Activated T-cell treated with anti-CD3 and anti-CD28 coated beads, Interleukin-2, amount 50 U/mL, for 72 hours (primary cell): ENCODE data around the gene POLR1F. TPM values are rescaled to one million over a fixed set of nuclear protein-coding genes. Genes with fewer than 3 reads are reported as not detected.

Experiments
- ATAC-seq, 2 donors: fragments of 150-1000 bp; cut with Tn5 transposase; replicated peaks in 1 of 2; 2 replicates each; pipeline ENCODE4 v1.10.0; 2021; ENCODE audit warnings: moderate library complexity in 2 of 2, mild to moderate bottlenecking in 1 of 2
- DNase-seq, 2 donors: peaks; one replicate each; pipeline ENCODE4 v3.0.0; 2021 to 2022; ENCODE audit warnings: mixed read lengths in 1 of 2
- H3K27ac Mint-ChIP-seq: one replicate; pipeline ENCODE4 v1.8.0; 2022; ENCODE audit warnings: mild to moderate bottlenecking, moderate library complexity, mixed read lengths
- H3K27me3 Mint-ChIP-seq: one replicate; pipeline ENCODE4 v1.8.0; 2022; ENCODE audit warnings: low read depth, mixed read lengths
- H3K36me3 Mint-ChIP-seq, 2 donors: one replicate each; pipeline ENCODE4 v1.8.0; 2022; ENCODE audit warnings: mixed read lengths in 2 of 2, mild to moderate bottlenecking in 1 of 2; ENCODE audit not compliant: insufficient read depth in 2 of 2
- H3K4me1 Mint-ChIP-seq: one replicate; pipeline ENCODE4 v1.8.0; 2022; ENCODE audit warnings: low read depth, mixed read lengths
- H3K4me3 Mint-ChIP-seq, 2 donors: one replicate each; pipeline ENCODE4 v1.8.0; 2022; ENCODE audit warnings: mild to moderate bottlenecking in 2 of 2, mixed read lengths in 2 of 2, moderate library complexity in 2 of 2
- H3K9me3 Mint-ChIP-seq, 2 donors: one replicate each; pipeline ENCODE4 v1.8.0; 2022; ENCODE audit warnings: mixed read lengths in 2 of 2
- total RNA-seq, 2 donors: library from RNA; stranded (reverse); gene quantifications; one replicate each; pipeline ENCODE4 v1.2.3, GENCODE V29; 2022

The POLR1F gene, protein sequence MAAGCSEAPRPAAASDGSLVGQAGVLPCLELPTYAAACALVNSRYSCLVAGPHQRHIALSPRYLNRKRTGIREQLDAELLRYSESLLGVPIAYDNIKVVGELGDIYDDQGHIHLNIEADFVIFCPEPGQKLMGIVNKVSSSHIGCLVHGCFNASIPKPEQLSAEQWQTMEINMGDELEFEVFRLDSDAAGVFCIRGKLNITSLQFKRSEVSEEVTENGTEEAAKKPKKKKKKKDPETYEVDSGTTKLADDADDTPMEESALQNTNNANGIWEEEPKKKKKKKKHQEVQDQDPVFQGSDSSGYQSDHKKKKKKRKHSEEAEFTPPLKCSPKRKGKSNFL
- total RNA-seq = 10 to 100 TPM; 15.6 to 22.0 TPM

DNA sequence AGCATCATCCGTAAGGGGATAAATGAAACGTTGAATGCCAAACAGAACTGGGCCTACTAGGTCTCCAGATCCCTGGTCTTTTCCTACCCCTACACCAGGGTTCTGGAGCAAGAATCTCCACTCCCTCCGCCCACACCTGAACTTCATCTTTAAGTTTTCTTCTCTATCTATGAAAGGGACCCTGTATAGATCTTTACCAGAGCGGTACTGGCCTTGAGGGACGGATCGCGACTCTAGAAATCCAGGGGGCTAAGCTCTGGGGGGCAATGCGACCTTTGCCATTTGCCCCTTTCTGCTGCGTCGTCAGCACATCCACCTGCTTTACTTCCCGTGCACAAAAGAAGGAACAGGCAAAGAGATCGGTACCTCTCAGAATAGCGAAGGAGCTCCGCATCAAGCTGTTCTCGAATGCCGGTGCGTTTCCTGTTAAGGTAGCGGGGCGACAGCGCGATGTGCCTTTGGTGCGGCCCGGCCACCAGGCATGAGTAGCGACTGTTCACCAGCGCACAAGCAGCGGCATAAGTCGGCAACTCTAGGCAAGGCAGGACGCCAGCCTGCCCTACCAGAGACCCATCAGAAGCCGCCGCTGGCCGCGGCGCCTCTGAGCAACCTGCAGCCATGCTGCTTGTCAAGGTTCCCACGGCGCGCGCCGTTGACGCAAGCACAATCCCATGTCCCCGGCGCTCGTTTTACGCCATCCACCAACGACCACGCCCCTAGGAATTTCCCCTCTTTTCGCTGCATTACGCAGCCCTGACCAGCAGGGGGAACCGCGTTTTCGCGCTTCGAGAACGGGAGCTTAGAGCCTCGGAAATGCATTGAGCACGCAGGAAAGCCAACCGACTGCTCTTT is at the start of gene POLR1F:
TSS of gene POLR1F (minus strand) at position 641 of the 852 bp plus-strand sequence. CDS start at position 620, 21 bp downstream.
- peak within 1 kb of the TSS; percentile 95 for H3K27ac Mint-ChIP-seq

DNA sequence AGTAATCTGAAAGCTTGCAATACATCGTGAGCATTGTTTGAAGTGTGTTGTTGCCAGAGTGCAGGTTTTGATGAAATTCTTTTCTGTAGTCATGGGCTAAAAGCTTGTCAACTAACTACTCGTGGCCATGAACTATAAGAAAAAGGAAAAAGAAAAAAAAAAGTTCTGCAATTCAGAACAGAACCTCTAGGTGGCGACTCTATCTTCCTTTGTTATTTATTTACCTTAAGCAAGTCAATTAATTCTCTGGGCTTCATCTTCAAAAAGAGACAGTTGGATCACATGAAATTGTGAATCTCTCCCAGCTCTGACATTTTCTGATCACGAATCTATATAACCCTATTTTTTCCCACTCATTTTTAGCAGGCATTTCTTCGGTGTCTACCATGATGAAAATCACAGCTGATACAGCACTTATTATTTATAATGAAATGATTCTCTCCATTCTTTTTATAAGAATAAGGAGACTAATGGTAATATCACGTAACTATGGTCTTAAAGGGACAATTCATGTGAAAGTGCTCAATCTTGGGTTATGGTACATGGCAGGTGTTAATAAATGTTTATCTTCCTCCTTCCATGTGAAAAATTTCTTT is 45.8 kb upstream of the POLR1F start:
- H3K27ac Mint-ChIP-seq = no peak overlapping the region
- H3K36me3 Mint-ChIP-seq = no peaks in the 10 kb centered on the region
- H3K4me3 Mint-ChIP-seq = no peak overlapping the region
- no peaks in the 10 kb centered on the region for H3K4me1 Mint-ChIP-seq
- no peaks in the 10 kb centered on the region for H3K9me3 Mint-ChIP-seq
- H3K27me3 Mint-ChIP-seq = peaks cover 14% of the 10 kb centered on the region
- no peak for DNase-seq
- no peak for ATAC-seq

More for the DNA sequence above, at the start of gene POLR1F:
- DNase-seq = peak; percentile 91 to 95
- H3K4me3 Mint-ChIP-seq = peak within 1 kb of the TSS; percentile 97 to 99
- H3K36me3 Mint-ChIP-seq = peaks cover 0 to 2% of the 10 kb centered on the region in 2 donors
- no peaks in the 10 kb centered on the region for H3K27me3 Mint-ChIP-seq
- peaks cover 52% of the 10 kb centered on the region for H3K4me1 Mint-ChIP-seq
- no peaks in the 10 kb centered on the region for H3K9me3 Mint-ChIP-seq
- ATAC-seq = peak; percentile 97 to 98

DNA sequence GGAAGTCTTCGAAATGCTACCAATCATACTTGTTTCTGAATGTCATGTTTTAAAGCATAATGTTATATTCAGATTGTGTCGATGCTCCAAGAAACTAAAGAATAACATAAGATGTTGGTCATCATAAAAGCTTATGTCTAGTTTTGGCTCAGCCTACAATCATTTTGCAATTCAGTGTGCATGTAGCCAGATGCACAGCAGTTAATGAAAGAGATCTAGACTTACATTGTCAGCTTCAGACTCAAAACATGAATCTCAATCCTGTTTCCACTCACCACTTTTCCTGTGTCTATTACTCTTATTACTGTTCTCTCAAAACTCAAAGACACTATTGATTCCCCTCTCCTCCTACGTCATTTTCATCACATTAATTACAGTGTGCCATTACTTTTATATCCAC is 43.2 kb upstream of the POLR1F start:
- DNase-seq (no peak), ATAC-seq (peak in 1 of 2 donors; percentile 38)
- H3K4me1 Mint-ChIP-seq = no peaks in the 10 kb centered on the region
- H3K36me3 Mint-ChIP-seq = no peaks in the 10 kb centered on the region
- no peak overlapping the region for H3K27ac Mint-ChIP-seq
- no peak overlapping the region for H3K4me3 Mint-ChIP-seq
- H3K9me3 Mint-ChIP-seq = no peaks in the 10 kb centered on the region
- peaks cover 14% of the 10 kb centered on the region for H3K27me3 Mint-ChIP-seq

DNA sequence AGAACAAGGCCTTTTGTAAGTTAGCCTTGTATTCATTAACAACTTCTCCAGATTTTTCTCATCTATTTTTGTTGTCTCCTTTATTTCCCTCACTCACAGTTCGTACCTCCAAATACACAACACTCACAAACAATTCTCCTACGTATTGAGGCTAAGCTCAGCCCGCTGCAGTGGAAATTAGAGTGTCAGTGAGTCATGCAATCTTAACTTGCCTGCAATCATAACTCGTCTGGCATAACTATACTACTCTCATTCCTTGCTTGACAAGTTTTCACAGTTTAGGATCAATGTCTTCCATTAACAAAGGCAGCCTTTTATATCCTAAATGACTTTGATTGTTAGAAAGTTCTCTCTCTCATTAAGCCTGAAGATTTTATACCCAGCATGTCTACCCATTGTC is 40.8 kb upstream of the POLR1F start:
- peaks cover 9% of the 10 kb centered on the region for H3K27me3 Mint-ChIP-seq
- no peak overlapping the region for H3K27ac Mint-ChIP-seq
- no peaks in the 10 kb centered on the region for H3K9me3 Mint-ChIP-seq
- no peak for DNase-seq
- no peak overlapping the region for H3K4me3 Mint-ChIP-seq
- ATAC-seq = no peak
- no peaks in the 10 kb centered on the region for H3K4me1 Mint-ChIP-seq
- no peaks in the 10 kb centered on the region for H3K36me3 Mint-ChIP-seq

DNA sequence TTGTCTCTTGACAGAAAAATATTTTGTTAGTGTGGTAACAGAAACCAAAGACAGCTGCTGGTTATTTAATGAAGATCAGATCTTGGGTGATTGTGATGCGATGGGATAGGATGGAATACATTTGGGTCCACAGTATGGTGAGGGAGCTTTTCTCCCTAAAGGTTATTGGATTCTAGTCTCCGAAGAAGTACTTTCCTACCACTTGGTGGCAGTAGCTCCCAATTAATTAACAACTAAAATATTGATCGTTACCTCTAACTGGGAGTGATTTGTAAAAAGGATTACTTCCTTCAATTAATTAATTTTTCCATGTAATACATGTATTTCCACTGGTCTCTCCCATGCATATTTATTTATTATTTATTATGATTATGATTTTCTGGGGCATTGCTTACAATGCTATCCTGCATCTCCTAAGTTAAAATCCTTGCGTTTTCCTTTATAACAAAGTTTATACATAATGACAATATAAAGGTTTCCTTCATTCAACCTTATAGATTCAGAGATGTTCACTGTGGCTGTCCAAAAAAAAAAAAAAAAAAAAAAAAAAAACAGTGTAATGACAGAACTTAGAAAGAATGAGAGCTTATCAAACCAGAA is 39.0 kb upstream of the POLR1F start:
- H3K4me1 Mint-ChIP-seq = no peaks in the 10 kb centered on the region
- no peak for DNase-seq
- H3K27me3 Mint-ChIP-seq = peaks cover 9% of the 10 kb centered on the region
- H3K9me3 Mint-ChIP-seq = no peaks in the 10 kb centered on the region
- no peaks in the 10 kb centered on the region for H3K36me3 Mint-ChIP-seq
- ATAC-seq = no peak
- no peak overlapping the region for H3K4me3 Mint-ChIP-seq
- H3K27ac Mint-ChIP-seq = no peak overlapping the region

DNA sequence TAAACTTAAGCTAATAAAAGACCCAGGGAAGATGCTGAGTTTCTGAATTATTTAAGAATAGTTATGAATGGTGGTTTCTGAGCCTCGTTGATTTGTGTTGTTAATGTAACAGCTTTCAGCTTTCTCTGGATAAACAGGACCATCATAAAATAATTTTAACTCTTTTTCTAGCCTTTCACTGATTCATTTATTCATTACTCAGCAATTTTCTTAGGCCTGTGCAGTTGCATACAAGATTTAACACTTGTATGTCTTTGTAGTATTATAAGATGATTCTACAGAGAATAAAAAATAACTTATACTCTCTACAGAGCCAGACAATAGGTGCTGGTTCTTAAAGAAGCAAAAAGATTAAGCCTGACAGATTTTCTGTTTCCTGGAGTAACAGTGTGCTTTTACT is 35.2 kb upstream of the POLR1F start:
- ATAC-seq = no peak
- H3K9me3 Mint-ChIP-seq = no peaks in the 10 kb centered on the region
- H3K36me3 Mint-ChIP-seq = no peaks in the 10 kb centered on the region
- H3K27me3 Mint-ChIP-seq = peaks cover 9% of the 10 kb centered on the region
- no peak for DNase-seq
- no peak overlapping the region for H3K27ac Mint-ChIP-seq
- H3K4me1 Mint-ChIP-seq = no peaks in the 10 kb centered on the region
- no peak overlapping the region for H3K4me3 Mint-ChIP-seq

DNA sequence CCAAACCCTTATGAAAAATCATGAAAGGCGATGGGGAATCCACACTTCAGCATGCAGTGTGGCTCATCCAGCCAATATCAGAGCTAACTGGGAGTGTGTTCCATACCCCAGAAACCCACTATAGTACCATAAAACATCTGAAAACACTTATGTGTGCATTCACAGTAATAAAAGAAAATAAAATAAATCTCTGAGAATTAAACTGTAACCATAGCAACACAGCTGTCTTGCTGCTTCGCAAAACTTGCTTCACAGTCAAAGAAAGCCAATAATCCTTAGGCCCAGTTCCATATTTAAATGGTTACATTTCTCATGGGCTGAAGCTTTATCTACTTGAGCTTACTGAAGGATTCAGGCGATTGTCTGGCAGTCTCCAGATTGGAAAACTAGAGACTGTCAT is 19.9 kb upstream of the POLR1F start:
- Mint-ChIP-seq H3K4me3 (no peak overlapping the region), H3K27me3 (peaks cover 26% of the 10 kb centered on the region), H3K36me3 (no peaks in the 10 kb centered on the region), H3K27ac (no peak overlapping the region), H3K4me1 (no peaks in the 10 kb centered on the region), H3K9me3 (no peaks in the 10 kb centered on the region)
- ATAC-seq (no peak), DNase-seq (no peak)

DNA sequence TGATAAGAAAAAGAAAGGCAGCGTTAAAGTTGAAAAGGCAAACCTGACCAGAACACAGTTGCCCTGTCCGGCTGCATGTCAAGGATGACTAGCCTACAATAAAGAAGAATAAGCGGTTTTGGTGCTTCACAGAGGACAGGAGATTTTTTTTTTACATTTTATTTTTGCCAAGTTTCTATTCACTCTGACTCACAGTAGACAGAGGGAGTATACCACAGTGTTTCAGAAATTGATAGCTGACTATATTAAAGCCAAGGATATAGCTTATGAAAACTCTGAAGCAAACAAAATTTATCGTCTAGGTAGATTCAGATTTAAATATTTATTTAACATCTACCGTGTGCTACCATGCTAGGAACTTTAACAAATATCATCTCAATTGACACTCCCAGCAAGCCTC is 16.9 kb upstream of the POLR1F start:
- Mint-ChIP-seq H3K4me3 (no peak overlapping the region), H3K4me1 (no peaks in the 10 kb centered on the region), H3K36me3 (no peaks in the 10 kb centered on the region), H3K9me3 (no peaks in the 10 kb centered on the region), H3K27me3 (peaks cover 19% of the 10 kb centered on the region), H3K27ac (no peak overlapping the region)
- ATAC-seq = no peak
- no peak for DNase-seq

DNA sequence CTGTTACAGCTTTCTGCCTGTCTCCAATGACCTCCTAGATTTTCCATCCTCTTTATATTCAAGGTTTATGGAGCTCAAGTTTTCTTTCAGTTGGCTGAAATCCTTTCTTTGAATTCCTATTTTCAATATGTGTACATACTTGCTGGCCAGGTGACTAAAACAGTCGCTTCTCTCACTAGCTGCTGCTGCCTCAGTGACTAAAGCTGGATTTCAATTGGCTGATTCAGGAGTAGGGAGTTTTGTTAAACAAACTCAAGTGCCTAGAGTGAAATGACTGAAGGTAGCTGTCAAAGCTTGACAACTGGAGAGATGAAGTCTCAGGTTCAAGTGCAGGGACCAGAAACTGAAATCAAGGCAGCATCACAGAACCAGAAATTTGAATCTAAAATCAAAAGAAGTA is 6.7 kb upstream of the POLR1F start:
- Mint-ChIP-seq H3K36me3 (no peaks in the 10 kb centered on the region), H3K27me3 (no peaks in the 10 kb centered on the region), H3K4me3 (no peak overlapping the region), H3K4me1 (peaks cover 3% of the 10 kb centered on the region), H3K9me3 (no peaks in the 10 kb centered on the region), H3K27ac (no peak overlapping the region)
- ATAC-seq = no peak
- no peak for DNase-seq

DNA sequence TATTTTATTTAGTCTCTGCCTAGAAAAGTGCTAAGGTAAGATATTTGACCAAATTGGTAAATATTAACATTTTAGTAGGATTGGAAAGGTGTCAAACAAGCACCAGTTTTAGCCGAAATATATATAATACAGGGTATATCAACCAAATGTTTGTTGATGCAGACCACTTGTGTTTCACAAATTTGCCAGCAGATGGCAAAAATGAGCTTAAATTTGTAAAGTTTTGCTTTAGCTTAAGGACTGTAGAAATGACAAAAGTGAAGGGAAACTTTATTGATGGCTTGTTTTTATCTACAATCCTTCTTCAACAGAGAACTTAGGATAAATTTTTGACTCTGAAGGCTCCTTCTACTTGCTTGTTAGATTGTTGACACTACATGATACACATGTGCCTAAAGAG is 4.8 kb upstream of the POLR1F start:
- Mint-ChIP-seq H3K36me3 (no peaks in the 10 kb centered on the region), H3K27ac (peak overlapping the region; percentile 75), H3K27me3 (no peaks in the 10 kb centered on the region), H3K4me3 (no peak overlapping the region), H3K9me3 (no peaks in the 10 kb centered on the region), H3K4me1 (peaks cover 17% of the 10 kb centered on the region)
- DNase-seq (peak; percentile 27 to 38), ATAC-seq (no peak)

DNA sequence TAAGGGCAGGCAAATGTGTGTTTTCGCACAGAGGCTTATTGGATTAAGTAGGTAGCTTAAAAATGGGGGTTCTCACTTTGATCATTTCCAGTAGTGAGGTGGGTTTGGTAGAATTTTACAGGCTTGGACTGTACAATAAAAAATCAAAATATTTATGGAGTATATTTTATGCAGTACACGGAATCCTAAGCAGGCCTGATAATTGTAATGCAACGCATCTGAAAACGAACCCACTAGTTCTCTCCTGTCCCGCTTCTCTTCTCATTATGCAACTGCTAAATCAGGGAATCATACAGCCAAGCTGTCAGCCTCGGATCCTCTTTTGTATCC is 377 bp upstream of the POLR1F start:
- DNase-seq (no peak), ATAC-seq (no peak)
- Mint-ChIP-seq H3K36me3 (no peaks in the 10 kb centered on the region), H3K27ac (peak overlapping the region; percentile 95), H3K4me1 (peaks cover 52% of the 10 kb centered on the region), H3K4me3 (peak overlapping the region; percentile 97 to 99), H3K9me3 (no peaks in the 10 kb centered on the region), H3K27me3 (no peaks in the 10 kb centered on the region)

DNA sequence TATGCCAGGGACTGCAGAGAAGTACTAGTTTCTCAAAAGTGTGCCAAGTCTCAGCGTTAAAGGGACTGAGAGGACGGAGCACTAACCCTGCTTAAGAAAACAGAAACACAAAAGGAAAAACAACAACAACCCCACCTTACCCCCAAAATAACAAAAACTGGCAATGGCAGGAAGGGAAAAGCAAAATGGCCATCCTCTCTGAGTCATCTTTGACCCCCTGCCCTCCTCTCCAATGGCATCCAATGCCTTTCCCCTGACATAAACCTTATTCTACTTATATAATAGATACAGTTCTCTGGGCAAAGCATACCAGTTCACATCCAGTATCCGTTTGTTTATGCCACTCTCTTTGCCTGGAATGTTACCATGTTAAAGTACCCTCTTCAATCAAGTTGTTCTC is 1.6 kb downstream of the POLR1F start:
- H3K4me1 Mint-ChIP-seq = peaks cover 52% of the 10 kb centered on the region
- peak overlapping the region; percentile 95 for H3K27ac Mint-ChIP-seq
- DNase-seq (no peak), ATAC-seq (no peak)
- peaks cover 1 to 9% of the 10 kb centered on the region in 2 donors for H3K36me3 Mint-ChIP-seq
- H3K4me3 Mint-ChIP-seq = peak overlapping the region; percentile 97 to 99
- no peaks in the 10 kb centered on the region for H3K9me3 Mint-ChIP-seq
- H3K27me3 Mint-ChIP-seq = no peaks in the 10 kb centered on the region

DNA sequence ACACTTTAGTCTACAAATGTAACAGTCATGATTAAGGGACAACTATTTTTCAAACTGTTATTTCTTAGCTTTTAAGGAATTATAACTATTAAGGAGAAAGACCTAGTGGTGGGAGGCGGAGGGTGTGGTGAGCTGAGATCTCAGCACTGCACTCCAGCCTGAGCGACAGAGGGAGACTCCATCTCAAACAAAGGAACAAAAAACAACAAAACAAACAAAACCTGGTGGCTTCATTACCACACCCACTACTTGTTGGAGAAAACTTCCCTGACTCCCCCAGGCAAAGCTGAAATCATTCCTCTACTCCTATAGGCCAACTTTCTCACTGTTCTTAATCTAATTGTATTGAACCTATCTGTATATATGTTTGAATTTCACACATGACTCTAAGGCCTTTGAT is 3.2 kb downstream of the POLR1F start:
- Mint-ChIP-seq H3K4me3 (peak overlapping the region in 1 of 2 donors; percentile 50), H3K36me3 (peaks cover 1 to 12% of the 10 kb centered on the region in 2 donors), H3K9me3 (no peaks in the 10 kb centered on the region), H3K27ac (peak overlapping the region; percentile 23), H3K4me1 (peaks cover 51% of the 10 kb centered on the region), H3K27me3 (no peaks in the 10 kb centered on the region)
- ATAC-seq = no peak
- no peak for DNase-seq
